HEK293T (cell line): Measurements from ENCODE around the gene EIF5.

ENCODE experiments used
- CTCF ChIA-PET: fragments of 350-600 bp; formaldehyde crosslinking; extraction: SDS; loops from one replicate; lab custom pipeline; 2021; ENCODE audit warnings: antibody characterized with exemption, inconsistent platforms; lab: Yijun Ruan, JAX
- POLR2A ChIA-PET: fragments of 350-600 bp; formaldehyde crosslinking; extraction: SDS; loops from one replicate; lab custom pipeline; 2020; ENCODE audit warnings: antibody characterized with exemption, inconsistent platforms; lab: Yijun Ruan, JAX
- DNase-seq: peaks from one replicate; pipeline ENCODE4 v3.0.0; 2012; ENCODE audit warnings: mixed read lengths; ENCODE audit errors: extremely low spot score
- ARNT ChIP-seq: fragments of 450-650 bp; IDR thresholded peaks from 2 replicates; pipeline ENCODE4 v1.6.1; 2017; ENCODE audit warnings: mild to moderate bottlenecking
- BHLHE40 ChIP-seq: fragments of 450-650 bp; IDR thresholded peaks from 2 replicates; pipeline ENCODE4 v1.6.1; 2016; ENCODE audit warnings: mild to moderate bottlenecking, moderate library complexity, borderline replicate concordance
- CTBP1 ChIP-seq: fragments of 450-650 bp; IDR thresholded peaks from 2 replicates; pipeline ENCODE4 v1.6.1; 2016; ENCODE audit warnings: borderline replicate concordance
- ELF4 ChIP-seq: fragments of 450-650 bp; IDR thresholded peaks from 2 replicates; pipeline ENCODE4 v1.6.1; 2017; ENCODE audit warnings: antibody characterized with exemption
- FOXA1 ChIP-seq: fragments of 450-650 bp; IDR thresholded peaks from 2 replicates; pipeline ENCODE4 v1.6.1; 2016; ENCODE audit warnings: mild to moderate bottlenecking
- FOXK2 ChIP-seq: fragments of 450-650 bp; IDR thresholded peaks from 2 replicates; pipeline ENCODE4 v1.6.1; 2016; ENCODE audit warnings: mild to moderate bottlenecking
- HDGF ChIP-seq: fragments of 450-650 bp; IDR thresholded peaks from 2 replicates; pipeline ENCODE4 v1.6.1; 2017; ENCODE audit warnings: antibody characterized with exemption, borderline replicate concordance
- L3MBTL2 ChIP-seq: fragments of 450-650 bp; conservative IDR thresholded peaks from 2 replicates; pipeline ENCODE4 v1.6.1; 2016; ENCODE audit warnings: mild to moderate bottlenecking
- LEF1 ChIP-seq: fragments of 450-650 bp; IDR thresholded peaks from 2 replicates; pipeline ENCODE4 v1.6.1; 2017; ENCODE audit warnings: mild to moderate bottlenecking, borderline replicate concordance
- PKNOX1 ChIP-seq: fragments of 450-650 bp; IDR thresholded peaks from 2 replicates; pipeline ENCODE4 v1.6.1; 2016
- SP1 ChIP-seq: fragments of 450-650 bp; IDR thresholded peaks from 2 replicates; pipeline ENCODE4 v1.6.1; 2017
- SUZ12 ChIP-seq: fragments of 450-650 bp; IDR thresholded peaks from 2 replicates; pipeline ENCODE4 v1.6.1; 2016; ENCODE audit warnings: mild to moderate bottlenecking
- TARDBP ChIP-seq: fragments of 450-650 bp; IDR thresholded peaks from 2 replicates; pipeline ENCODE4 v1.6.1; 2016

EIF5 gene

GRCh38 chr14:103392106-103392505 is 58.1 kb downstream of the EIF5 start:
- TF ChIP-seq CTBP1, result no peak
- TF ChIP-seq L3MBTL2, result no peak
- TF ChIP-seq PKNOX1, result no peak
- no peak for TF ChIP-seq TARDBP
- no peak for TF ChIP-seq FOXK2
- TF ChIP-seq BHLHE40, result no peak
- no peak for TF ChIP-seq ELF4
- ChIA-PET POLR2A (interaction anchor here (3.2 kb wide), 1 partner anchor 58 kb away, joined by 14 read pairs; the partner anchor contains the start of gene EIF5), CTCF (interaction anchor here (1.0 to 1.4 kb wide), 3 partner anchors 44 to 68 kb away, joined by 3 to 4 read pairs (median 3); no protein-coding TSS in a partner anchor)
- DNase-seq, result no peak

- DNase-seq, result no peak
- POLR2A ChIA-PET, result interaction anchor here (3.2 kb wide), 1 partner anchor 59 kb away, joined by 14 read pairs; the partner anchor contains the start of gene EIF5
- CTCF ChIA-PET, result interaction anchor here (0.8 to 1.4 kb wide), 6 partner anchors 25 to 61 kb away, joined by 3 to 7 read pairs (median 4); no protein-coding TSS in a partner anchor
- TF ChIP-seq ARNT (no peak), SP1 (no peak), L3MBTL2 (no peak), CTBP1 (no peak), SUZ12 (no peak)
These were observed 58.5 kb downstream of the EIF5 start for GRCh38 chr14:103392572-103392971.

DNA sequence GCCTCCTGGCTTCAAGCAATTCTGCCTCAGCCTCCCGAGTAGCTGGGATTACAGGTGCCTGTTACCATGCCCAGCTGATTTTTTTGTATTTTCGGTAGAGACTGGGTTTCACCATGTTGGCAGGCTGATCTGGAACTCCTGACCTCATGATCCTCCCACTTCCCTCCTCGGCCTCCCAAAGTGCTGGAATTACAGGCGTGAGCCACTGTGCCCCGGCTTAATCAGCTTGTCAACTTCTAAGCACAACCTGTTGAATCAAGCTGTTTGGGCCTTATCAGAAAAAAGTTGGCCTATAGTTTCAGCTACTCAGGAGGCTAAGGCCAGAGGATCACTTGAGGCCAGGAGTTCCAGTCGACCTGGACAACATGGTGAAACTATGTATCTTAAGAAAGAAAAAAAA is 59.0 kb downstream of the EIF5 start:
- CTCF ChIA-PET, result interaction anchor here (0.5 to 1.4 kb wide), 12 partner anchors 11 to 1125 kb away, joined by 3 to 7 read pairs (median 4); no protein-coding TSS in a partner anchor
- DNase-seq, result no peak
- no peak for TF ChIP-seq PKNOX1
- TF ChIP-seq ELF4, result no peak
- no peak for TF ChIP-seq L3MBTL2
- no peak for TF ChIP-seq SUZ12
- TF ChIP-seq FOXA1, result no peak
- TF ChIP-seq CTBP1, result no peak
- TF ChIP-seq HDGF, result no peak
- no peak for TF ChIP-seq LEF1
- TF ChIP-seq TARDBP, result no peak
- POLR2A ChIA-PET, result interaction anchor here (3.2 kb wide), 1 partner anchor 59 kb away, joined by 14 read pairs; the partner anchor contains the start of gene EIF5

DNA sequence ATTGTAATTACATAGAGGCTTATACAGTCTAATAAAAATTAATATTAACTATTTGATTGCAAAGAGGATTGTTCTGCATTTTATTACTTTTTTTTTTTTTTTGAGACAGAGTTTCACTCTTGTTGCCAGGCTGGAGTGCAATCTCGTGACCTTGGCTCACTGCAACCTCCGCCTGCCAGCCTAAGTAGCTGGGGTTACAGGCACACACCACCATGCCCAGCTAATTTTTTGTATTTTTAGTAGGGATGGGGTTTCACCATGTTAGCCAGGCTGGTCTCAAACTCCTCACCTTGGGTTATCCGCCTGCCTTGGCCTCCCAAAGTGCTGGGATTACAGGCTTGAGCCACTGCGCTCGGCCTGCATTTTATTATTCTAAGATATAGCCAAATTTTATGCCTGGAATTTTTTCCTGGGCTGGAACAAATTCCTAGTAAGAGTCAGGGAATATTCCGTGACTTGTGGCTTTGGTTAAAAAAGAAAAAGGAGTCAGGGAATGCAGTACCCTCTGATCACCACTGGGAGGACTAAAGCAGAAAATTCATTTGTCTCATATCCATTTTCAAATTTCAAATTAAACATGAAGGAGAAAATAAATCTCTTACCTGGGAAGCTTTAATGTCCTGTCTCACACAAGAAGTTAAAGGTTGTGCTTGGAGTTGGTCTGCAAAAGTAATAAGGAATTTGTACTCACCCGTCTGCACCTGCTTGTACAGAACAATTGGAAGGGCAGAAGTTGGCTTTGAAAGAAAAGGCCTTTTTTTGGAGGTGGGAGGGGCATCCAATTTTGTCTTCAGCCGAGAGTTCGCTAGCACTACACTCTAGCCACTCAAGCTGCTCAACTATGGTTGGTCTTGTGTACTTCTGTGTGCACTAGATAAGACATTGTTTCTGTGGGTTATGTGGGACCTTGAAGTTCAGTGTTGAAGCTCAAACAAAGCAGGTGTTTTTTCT is 59.9 kb downstream of the EIF5 start:
- TF ChIP-seq ELF4 (no peak), BHLHE40 (no peak), L3MBTL2 (no peak), FOXA1 (no peak)
- CTCF ChIA-PET, result interaction anchor here (0.6 to 1.4 kb wide), 11 partner anchors 9 to 116 kb away, joined by 3 to 5 read pairs (median 3); no protein-coding TSS in a partner anchor
- POLR2A ChIA-PET, result interaction anchor here (0.9 to 3.2 kb wide), 2 partner anchors 60 to 83 kb away, joined by 3 to 14 read pairs; partner anchors contain the start of gene EIF5
- peak; percentile 43 for DNase-seq
